GM19455 (cell line): ENCODE results near the gene MRFAP1.
"Not testable (repeated sequence)": the region's sequence is repeated elsewhere in the genome, so short reads cannot be mapped to it uniquely, and the experiment has no call there.

Experiments
- ATAC-seq: cut with Tn5 transposase; IDR thresholded peaks from one replicate; pipeline ENCODE4 v1.9.1; 2021; ENCODE audit not compliant: unreplicated experiment

MRFAP1 gene

DNA sequence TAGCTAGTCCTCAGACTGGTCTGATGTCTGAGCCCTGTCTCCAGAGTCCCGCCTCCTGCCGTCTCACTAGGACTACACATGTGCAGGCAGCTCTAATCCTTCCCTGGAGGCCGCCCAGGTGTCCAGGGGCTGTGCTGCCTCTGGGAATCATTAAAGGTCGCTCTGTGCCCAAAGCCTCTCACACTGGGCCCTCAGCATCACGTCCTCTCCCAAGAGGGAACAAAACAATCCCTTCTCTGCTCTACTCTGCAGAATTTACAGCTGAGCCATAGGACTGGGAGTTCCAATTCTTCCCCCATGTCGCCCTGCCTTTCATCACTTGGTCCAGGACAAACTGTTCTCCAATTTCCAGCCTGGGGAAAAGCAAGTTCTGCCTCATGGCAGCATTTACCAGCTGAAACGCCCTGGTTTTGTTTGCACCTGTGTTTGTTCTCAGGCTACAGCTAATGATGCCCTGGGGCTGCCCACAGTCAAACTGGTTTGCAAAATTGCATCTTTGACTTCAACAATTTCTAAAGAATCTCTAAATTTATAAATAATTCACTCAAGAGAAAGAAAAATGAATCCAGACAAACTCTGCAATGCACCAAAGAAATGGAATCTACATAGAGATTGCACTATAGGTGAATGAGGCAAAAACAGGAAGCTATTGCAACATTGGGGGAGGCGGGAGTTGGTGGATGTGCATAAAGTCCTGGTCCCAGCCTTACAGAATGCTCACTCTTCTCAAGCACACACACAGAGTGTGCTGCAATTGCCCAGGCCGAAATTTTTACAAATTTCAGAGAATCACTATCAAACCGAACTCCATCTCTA lies 7.2 kb upstream of the MRFAP1 start:
- no peak for ATAC-seq

DNA sequence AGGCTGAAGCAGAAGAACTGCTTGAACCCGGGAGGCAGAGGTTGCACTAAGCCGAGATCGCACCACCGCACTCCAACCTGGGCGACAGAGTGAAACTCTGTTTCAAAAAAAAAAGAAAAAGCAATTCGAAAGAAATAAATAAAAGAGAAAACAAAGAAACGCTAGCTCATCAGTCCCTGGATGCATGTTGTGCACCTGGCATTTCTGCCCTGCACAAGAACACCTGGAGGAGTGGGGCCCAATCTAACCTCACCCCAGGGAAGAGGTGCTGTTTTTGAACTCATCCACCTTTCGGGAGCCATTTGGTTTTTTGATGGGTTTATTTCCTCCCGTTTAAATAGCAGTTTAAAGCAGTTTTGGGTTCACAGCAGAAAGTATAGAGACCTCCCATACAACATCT lies 5.7 kb upstream of the MRFAP1 start:
- ATAC-seq, result no peak

DNA sequence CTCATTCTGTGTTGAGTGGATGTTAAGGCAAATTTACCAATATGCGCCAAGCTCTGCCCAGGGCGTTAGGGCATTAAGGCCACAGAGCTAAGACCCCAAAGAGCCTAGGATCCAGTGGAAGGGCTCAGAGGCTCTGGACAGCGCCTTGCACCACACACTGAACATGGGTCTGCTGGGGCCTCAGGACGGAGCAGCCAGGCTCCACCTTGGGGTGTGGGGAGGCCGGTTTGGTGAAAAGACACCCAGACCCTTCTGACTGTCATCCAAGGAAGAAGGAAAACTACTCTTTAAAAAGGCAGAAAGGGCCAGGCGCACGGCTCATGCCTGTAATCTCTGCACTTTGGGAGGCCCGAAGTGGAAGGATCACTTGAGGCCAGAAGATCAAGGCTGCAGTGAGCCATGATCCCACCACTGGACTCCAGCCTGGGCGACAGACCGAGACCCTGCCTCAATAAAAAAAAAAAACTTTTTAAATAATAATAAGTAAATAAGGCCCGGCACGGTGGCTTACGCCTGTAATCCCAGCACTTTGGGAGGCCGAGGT lies 1.3 kb upstream of the MRFAP1 start:
- no peak for ATAC-seq

DNA sequence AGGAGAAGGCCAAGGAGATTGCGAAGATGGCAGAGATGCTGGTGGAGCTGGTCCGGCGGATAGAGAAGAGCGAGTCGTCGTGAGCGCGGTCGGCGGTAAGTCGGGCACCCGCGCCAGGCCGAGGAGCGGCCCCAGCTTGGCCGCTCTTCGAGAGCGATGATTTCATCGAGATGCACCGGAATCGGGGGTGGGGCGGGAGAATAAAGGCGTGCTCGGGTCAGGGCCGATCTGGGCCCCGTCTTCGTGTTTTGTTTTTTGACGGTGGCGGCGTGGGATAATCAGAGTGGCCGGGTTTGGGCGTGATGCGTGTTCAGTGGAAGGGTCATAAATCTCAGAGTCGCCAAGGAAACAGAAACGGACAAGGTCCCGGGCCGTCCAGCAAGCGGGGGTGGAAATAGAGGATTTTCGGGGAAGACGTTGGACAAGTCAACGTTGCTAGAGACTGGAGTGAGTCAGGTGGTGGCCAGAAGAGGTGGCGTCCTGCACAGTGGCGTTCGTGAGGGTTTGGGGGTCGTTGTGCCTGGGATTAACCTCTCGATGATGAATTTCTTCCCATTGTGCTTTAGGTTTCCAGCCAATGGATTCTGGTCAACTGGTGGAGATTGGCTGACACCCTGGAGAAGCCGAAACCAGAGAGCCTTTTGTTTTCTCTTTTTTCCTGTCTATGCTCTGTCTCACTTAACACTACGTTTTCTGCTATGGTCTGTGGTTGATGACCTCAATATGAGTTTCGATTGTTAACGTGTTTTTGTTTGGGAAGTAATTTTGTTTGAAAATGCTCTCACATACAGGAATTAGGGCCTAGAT lies 882 bp downstream of the MRFAP1 start:
- ATAC-seq, result peak; percentile 18

DNA sequence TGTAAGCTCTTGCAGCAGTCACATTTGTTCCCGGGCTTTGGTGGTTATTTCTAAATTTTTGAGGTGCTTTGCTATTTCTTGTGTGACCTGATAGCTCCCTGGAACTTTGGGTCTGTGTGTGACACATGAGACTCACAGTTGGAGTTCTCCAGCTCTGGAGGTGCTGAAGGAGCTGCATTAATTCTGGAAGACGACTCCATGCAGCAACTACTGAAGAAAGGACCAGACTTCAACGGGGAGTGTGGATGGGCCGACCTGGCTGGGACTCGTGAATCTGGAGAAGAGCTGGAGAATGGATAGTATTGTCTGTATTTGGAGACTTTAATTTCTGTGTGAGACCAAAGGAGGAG lies 1.5 kb downstream of the MRFAP1 start:
- no peak for ATAC-seq

DNA sequence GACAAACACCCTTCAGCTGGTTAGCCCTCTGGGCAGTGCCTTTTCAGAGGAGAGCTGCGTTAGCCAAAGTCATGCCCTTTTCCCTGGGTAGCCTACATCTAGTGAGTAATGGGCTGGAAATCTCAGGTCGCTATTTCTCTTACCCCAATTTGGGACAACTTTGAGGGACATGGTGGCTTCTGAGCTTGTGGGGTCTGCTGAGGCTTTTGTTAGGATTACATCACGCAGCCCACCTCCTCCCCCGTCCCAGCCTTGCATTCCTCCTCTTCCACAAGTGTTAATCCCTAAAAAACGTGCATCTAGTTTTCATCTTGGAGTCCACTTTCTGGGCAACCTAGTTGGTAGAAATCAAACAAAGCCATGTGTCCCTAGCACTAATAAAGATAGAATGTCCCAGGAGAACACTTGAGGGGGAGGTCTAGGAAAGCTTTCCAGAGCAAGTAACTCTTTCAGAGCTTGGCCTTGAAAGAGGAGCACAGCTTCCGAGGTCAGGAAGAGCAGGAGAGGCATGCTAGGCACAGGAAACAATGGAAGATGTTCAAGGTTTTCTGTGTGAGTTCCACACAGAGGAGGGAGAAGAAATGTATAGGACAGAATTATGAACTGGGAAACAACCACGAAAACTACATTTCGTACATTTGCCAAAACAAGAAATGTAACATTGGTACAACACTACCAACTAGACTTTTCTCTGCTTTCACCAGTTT lies 2.8 kb downstream of the MRFAP1 start:
- no peak for ATAC-seq

DNA sequence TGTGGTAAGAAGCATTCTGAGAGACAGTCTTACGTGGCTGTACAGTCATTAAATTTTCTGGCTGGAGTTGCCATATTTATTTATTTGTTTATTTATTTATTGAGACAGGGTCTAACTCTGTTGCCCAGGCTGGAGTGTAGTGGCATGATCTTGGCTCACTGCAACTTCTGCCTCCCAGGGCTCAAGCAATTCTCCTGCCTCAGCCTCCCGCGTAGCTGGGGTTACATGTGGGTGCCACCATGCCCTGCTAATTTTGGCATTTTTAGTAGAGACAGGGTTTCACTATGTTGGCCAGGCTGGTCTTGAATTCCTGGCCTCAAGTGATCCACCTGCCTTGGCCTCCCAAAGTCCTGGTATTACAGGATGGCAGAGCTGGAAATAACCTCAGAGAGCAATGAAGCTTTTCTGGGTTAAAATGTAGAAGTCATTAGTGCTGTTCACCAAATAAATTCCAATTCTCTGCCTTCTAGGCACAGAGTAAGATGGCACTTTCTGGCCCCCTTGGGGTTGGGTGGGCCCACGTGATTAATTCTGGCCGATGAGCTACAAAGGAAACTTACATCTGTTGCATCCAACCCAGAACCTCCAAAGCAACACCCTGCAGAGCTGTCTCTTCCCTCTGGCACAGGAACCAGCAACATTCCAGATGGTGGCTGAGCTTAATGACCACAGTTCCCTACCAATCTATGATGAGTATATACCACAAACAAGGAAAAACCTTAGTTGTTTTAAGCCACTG lies 4.5 kb downstream of the MRFAP1 start:
- ATAC-seq, result no peak

DNA sequence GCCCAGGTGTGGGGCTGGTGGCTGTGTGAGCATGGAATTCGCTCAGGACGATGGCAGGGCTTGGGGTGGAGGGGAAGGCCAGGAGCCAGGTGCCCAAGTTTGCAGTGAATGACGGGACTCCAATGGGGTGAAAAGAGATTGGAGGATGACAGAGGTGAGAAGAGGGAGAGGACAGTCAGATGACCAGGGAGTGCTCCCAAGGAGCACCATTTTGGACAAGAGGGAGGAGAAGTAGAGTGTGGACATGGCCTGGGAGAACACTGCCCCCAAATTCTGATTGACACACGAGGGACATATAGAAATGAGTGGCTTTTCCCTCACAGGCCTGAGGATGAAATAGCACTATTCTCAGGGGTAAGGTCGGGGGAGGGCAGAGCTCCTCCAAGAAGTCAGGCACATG lies 6.7 kb downstream of the MRFAP1 start:
- no peak for ATAC-seq

DNA sequence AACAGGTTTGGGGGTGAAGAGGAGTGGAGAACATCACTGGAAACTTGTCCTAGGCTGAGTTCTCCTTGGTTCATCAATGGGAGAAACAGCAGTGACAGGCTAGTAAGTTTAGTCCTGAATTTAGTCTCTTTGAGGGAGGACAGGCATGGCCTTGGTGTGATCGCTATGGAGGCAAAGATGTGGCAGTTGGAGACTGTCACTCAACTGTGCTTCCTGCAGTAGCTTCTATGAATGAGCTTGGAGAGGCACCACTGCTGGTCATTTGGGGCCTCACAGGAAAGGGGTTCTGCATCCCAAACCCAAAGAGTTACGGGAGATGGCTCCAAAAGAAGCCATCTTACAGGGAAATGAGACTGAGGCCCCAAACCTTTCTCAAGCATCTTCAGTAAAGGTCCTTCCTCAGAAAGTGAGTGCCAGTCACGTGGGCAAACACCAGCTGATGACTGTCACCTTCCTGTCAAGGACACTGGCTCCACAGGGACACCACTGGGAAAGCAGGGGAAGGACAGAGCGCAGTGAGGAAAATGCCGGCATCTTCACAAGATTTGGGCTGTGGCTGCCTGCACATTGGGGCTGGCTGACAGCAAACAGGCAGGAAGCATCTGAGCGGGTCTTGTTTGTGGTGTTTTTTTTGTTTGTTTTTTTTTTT lies 7.2 kb downstream of the MRFAP1 start:
- no peak for ATAC-seq

DNA sequence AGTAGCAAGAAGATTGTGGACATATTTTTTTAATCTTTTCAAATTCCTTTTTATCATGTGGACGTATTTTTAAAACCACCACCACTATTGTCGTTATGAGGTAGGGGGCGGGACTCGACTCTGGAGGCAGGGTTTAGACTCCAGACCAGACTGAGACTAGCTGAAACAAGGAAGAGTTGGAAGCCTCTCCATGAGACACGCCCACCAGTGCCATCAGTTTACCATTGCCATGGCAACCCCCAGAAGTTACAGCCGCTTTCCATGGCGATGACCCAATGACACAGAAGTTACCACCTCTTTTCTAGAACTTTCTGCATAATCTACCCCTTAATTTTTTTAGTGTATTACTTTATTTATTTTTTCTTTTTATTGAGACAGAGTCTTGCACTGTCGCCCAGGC lies 8.7 kb downstream of the MRFAP1 start:
- no peak for ATAC-seq

DNA sequence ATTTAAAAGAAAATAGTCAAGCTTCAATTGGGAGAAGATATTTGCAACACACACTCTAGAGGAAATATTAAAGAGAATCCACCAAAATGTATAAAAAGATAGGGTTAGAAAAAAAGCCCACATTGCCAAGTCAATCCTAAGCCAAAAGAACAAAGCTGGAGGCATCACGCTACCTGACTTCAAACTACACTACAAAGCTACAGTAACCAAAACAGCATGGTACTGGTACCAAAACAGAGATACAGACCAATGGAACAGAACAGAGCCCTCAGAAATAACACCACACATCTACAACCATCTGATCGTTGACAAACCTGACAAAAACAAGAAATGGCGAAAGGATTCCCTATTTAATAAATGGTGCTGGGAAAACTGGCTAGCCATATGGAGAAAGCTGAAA lies 13.7 kb downstream of the MRFAP1 start:
- not testable (repeated sequence) for ATAC-seq

DNA sequence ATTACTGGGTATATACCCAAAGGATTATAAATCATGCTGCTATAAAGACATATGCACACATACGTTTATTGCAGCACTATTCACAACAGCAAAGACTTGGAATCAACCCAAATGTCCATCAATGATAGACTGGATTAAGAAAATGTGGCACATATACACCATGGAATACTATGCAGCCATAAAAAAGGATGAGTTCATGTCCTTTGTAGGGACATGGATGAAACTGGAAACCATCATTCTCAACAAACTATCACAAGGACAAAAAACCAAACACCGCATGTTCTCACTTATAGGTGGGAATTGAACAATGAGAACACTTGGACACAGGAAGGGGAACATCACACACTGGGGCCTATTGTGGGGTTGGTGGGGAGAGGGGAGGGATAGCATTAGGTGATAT lies 14.8 kb downstream of the MRFAP1 start:
- not testable (repeated sequence) for ATAC-seq

DNA sequence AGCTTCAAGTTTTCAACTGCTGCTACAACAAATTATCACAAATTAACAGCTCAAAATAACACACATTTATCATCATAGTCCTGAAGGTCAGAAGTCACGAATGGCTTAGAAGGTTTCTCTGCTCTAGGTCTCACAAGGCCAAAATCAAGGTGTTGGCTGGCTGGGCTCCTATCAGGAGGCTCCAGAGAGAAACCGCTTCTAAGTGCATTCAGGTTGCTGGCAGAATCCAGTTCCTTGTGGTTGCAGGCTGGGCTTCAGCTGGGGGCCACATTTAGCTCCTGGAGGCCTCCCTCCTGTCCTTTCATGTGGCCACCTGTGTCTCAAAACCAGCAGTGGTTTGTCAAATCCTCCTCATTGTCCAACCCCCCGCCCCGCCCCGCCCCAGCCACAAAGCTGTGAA lies 15.4 kb downstream of the MRFAP1 start:
- ATAC-seq, result no peak

DNA sequence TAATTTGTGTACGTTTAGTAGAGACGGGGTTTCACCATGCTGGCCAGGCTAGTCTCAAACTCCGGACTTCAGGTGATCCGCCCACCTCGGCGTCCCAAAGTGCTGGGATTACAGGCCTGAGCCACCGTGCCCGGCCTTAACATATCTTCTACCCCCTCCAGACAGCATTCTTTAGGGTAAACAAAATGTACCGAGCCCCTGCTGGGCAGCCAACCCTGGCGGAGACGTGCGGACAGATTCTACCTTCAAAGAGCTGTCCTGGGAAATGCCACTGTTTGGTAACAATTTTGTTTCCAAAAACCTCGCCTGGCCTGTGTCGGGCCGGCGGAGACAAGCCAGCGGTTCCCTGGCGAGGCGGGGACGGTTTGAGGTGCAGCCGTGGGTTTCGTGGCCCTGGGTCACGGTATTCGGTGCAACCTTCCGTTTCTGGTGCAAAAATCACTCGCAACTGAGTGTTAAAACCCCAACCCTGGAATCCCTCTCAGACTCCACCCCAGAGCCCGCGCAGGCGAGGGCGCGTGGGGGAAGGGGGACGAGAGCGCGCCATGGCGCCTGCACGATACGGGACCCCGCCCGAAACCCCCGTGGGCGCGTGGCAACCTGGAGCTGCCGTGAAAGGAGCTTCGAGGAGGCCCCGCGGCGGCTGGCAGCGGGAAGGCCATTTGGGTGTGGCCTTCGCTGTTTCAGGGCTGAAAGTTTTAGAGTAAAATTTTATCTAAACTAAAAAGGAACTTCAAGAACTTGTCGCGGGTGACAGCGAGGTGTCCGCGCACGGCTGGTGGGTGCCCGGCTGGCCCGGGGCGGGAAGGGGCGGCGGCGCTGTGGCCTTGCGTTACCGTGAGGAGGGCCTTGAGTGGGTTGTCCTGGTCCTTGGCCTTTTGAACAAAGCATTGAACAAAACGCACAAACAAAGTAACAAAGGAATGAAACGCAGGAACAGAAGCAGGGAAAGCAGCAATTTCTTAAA lies 17.0 kb downstream of the MRFAP1 start:
- ATAC-seq, result no peak

DNA sequence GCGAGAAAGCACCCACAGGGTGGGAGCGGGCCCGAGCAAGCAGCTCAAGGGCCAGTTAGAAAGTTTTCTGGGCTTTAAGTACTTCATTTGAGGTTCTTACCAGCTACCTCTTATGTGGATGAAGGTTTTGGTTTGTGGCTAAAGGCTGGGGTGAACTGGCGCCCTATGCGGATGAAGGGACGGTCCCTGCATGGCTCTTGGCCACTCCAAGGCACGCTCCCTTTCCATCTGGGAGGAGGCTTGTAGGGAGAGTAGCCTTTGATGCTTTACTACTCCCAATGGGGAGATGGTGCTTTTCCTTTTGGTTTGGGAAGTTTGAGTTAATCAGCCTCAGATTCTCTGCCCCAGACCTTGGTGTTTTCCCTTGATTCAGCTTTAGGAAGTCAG lies 17.7 kb downstream of the MRFAP1 start:
- no peak for ATAC-seq

DNA sequence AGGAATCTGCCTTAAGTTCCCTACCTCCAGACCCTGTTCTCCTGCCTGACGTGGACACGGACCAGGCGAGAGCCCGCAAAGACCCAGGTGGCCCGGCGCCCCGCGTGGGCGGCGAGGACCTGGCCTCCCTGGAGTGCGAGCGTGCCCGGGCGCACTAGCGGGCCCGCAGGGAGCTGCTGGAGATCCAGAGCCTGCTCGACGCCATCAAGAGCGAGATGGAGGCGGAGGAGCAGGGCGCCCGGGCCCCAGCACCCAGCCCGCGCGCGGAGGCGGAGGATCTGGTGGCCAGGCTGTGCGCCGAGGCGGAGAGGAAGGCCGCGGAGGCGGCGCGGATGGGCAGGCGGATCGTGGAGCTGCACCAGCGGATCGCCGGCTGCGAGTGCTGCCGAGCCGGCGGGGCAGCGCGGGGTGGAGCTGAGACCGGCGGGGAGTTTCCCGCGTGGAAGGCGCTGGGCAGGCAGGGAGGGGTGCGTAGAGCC lies 18.2 kb downstream of the MRFAP1 start:
- ATAC-seq, result no peak

DNA sequence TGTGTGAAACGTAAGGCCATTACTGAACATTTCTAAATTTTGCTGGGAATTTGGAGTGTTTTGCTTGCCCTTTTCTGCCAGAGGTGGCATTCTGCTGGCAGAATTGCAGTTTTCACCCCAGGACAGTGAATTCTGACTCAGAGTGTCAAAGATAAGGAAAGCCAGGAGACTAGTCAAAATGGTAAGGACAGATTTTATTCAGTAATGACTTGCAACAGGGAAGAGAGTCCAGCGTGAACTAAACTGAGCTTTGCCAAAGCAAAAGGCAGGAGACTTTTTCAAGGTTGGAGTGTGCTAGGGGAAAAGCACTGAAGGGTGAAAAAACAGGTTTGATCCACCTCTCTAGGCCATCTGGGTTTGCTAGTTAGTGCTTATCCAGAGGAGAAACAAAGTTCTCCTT lies 19.4 kb downstream of the MRFAP1 start:
- ATAC-seq, result no peak

DNA sequence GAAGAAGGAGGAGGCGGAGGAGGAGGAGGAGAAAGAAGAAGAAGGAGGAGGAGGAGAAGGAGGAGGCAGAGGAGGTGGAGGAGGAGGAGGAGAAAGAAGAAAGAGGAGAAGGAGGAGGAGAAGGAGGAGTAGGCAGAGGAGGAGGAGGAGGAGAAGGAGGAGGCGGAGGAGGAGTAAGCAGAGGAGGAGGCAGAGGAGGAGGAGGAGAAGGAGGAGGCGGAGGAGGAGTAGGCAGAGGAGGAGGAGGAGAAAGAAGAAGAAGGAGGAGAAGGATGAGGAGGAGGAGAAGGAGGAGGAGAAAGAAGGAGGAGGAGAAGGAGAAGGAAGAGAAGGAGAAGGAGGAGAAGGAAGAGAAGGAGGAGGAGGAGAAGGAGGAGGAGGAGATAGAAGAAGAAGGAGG lies 19.9 kb downstream of the MRFAP1 start:
- ATAC-seq, result no peak

DNA sequence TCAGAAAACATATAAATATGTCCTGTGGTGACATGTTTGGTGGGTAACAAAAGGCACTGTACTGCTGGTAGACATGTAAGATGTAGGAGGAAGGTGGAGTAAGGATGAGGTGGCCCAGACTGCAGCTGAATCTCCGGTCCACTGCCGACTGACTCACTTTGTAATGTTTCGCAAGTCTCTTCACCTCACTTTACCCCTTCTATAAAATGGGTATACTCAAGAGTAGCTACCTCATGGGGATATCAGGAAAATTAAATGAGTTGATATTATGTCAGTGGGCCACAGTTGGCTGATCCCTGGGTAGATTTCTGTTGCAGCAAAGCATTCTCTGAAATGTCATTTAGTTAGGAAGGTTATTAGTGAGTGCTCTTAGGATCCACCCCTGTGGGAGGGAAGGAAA lies 22.1 kb downstream of the MRFAP1 start:
- no peak for ATAC-seq
